Astrocyte of the spinal cord (primary cell): Measurements from ENCODE around the gene ATXN2.

ENCODE experiments used
- DNase-seq: peaks from one replicate; pipeline ENCODE4 v3.0.0; 2011; ENCODE audit warnings: low read depth, low spot score
- H3K4me3 ChIP-seq: 2 replicates; pipeline ENCODE4 v1.5.1; 2011; ENCODE audit warnings: low read depth, mild to moderate bottlenecking, low read length, moderate library complexity
- in situ Hi-C: cut with HindIII; loops from 2 replicates; pipeline ENCODE4 v1.10.0; 2017; ENCODE audit warnings: low sequenced_read_pairs
- TF ChIP-seq, protein P1 (sequence below): IDR thresholded peaks from 2 replicates; pipeline ENCODE4 v1.5.1; 2012; ENCODE audit warnings: low read depth, mild to moderate bottlenecking, low read length, inconsistent platforms

ATXN2 gene

DNA sequence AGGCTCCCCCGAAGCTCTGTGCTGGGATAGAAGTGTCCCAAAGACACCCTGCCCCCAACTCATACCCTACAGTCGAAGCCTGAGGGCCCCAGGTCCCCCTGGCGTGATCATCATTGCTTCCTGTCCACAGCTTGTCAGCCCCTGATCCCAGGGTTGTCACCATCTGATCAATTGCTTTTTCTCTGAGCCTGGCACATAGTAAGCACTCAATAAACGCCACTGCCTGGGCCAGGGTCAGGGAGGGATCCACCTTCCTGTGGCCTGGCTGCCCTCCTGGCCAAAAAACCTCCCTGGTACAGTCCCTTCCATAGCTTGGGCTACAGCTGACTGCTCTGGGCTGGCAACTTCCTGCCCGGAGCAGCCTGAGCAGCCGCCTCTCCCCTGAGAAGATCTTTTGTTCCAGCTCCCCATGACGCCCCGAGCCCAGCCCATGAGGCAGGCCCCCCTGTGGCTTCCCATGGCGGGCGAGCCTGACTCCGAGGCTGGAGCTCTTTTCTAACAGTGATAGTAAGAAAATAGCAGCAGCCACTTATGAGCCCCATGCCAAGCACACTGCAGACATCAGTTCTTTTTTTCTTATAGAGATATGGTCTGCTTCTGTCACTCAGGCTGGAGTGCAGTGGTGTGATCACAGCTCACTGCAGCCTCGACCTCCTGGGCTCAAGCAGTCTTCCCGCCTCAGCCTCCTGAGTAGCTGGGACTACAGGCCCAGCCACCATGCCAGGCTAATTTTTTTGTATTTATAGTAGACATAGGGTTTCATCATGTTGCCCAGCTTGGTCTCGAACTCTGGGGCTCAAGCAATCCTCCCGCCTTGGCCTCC is 186.9 kb downstream of the ATXN2 start:
- DNase-seq: peak; percentile 75
- TF ChIP-seq, protein P1, sequence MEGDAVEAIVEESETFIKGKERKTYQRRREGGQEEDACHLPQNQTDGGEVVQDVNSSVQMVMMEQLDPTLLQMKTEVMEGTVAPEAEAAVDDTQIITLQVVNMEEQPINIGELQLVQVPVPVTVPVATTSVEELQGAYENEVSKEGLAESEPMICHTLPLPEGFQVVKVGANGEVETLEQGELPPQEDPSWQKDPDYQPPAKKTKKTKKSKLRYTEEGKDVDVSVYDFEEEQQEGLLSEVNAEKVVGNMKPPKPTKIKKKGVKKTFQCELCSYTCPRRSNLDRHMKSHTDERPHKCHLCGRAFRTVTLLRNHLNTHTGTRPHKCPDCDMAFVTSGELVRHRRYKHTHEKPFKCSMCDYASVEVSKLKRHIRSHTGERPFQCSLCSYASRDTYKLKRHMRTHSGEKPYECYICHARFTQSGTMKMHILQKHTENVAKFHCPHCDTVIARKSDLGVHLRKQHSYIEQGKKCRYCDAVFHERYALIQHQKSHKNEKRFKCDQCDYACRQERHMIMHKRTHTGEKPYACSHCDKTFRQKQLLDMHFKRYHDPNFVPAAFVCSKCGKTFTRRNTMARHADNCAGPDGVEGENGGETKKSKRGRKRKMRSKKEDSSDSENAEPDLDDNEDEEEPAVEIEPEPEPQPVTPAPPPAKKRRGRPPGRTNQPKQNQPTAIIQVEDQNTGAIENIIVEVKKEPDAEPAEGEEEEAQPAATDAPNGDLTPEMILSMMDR: no peak
- H3K4me3 ChIP-seq: no peak overlapping the region
- in situ Hi-C loops: no loop called here

DNA sequence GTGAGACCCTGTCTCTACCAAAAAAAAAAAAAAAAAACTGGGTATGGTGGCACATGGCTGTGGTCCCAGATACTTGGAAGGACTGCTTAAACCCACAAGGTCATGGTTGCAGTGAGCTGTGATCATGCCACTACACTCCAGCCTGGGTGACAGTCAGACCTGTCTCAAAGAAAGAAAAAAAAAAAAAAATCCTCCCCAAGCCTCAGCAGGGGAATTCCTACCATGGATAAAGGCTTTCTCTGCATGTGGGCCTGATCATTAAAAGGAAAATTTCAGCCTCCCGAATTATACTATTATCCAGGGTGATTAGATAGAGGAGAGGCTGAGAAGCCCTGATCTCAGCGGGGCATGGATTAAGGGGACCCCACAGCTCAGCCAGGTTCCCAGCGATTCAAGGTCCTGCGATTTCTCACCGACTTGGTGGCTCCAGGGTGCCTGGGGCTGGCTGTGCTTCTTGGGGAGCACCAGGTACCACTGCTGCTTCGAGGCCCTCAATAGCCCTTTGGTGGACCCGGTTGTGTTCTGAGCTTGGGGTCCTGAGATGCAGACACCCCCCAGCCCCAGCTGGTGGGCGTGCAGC is 187.8 kb downstream of the ATXN2 start:
- H3K4me3 ChIP-seq: no peak overlapping the region
- TF ChIP-seq, protein P1: no peak
- no peak for DNase-seq
- in situ Hi-C loops: no loop called here

DNA sequence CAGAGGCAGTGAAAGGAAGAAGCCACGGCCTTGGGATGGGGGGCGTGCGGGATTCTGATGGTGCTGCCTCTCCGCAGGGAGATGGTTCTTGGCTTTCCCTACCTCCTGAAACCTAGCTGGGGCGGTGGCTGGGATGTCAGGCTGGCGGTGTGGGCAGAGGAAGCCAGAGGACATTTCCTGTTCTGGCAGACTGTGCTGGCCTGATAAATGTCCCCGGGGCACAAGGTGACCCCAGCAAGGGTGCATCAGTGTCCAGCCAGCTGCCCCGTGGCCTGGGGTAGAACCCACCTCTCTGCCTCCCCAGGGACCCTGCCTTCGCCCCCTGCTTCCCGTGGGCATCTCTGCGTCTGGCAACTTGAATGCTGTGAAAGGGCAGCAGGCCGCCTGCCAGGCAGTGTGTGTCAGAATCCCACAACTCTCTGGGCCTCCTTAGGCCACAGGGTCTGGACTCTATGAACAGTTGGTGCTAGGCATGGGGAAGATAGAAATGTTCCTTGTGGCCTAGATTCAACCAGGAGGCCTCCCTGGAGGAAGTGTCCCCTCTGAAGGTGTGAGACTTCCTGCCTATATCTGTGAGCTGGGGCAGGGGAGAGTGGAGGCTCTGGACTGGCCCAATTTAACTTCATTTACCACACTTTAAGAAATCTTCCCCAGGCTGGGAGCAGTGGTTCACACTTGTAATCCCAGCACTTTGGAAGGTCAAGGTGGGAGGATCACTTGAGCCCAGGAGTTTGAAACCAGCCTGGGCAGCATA is 188.5 kb downstream of the ATXN2 start:
- peak; percentile 53 for DNase-seq
- in situ Hi-C loops: no loop called here
- no peak overlapping the region for H3K4me3 ChIP-seq
- TF ChIP-seq, protein P1: no peak

DNA sequence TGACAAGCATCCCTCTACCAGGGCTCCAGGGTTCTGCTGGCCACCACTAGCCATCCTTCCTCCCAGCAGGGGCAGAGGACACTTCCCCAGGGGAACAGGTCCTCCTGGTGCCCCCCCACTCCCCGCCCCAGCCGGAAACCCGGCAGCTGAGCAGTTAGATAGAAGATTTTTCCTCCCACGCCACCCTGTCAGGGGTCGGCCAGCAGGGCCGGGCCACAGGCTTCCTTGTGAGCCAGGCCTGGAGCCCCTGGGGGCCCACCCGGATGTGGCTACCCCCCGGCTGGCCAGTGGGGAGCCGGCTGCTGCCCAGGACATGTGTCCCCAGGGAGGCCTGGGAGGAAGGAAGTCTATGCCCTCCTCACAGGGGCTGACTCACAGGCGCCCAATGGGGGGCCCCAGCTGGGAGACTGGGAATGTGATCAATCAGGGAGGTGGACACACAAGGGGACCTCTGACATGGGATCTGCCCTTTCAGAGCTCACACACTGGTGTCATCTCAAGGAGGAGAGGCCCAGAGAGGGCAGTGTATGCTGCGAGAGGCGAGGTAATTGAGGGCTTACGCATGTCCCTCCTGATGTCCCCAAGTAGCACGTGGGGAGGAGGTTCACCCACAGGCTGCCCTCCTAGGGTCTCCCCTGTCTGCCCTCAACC is 189.2 kb downstream of the ATXN2 start:
- H3K4me3 ChIP-seq: peak overlapping the region; percentile 96
- TF ChIP-seq, protein P1: no peak
- peak; percentile 90 for DNase-seq
- in situ Hi-C loops: no loop called here

DNA sequence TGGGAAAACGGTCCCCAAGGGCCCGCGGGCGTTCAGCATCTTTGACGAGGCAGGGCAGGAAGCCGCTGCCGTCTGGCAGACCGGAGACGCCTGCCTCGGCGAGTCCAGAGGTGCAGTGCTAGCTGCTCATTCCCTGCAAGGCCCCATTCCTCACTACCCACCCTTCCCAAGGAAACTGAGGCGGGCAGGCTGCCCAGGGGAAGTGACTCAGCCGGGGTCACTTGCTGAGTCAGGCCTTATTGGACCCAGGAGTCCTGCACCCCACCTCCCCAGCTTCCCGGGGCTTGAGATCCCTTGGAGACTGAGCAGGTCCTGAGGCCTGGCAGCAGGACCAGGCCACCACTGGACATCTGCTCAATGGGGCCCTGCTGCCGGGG is 189.7 kb downstream of the ATXN2 start:
- in situ Hi-C loops: no loop called here
- DNase-seq: peak; percentile 62
- peak overlapping the region; percentile 96 for H3K4me3 ChIP-seq
- TF ChIP-seq, protein P1: no peak

DNA sequence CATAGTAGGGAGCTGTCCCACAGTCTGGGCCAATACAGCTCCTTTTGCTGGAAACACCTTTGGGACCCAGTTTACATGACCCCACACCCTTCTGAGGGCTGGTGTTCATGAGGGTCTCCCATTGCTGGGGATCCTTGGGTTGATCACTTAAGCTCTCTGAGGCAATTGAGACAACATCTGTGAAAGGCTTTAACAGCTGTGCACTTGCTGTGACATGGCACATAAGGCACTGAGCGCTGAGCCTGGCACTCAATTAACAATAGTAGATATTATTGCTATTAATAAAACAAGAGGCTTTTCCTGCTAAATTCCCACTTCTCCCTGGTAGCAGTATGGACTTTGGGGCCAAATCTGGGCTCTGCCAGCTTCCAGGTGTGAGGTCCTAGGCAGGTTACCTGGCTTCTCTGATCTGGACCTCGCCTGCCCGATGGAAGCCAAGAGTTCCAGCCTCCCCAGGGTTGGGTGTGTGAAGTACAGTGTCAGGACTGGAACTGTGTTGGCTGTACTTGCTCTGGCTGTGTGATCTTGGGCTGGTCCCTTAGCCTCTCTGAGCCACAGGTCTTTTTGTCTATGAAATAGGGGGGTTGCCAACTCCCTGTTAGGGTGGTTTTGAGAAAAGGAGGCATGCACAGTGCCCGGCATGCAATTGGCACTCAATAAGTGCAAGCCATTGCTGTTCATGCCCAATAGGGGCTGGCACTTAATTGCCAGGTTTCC is 190.3 kb downstream of the ATXN2 start:
- in situ Hi-C loops: no loop called here
- TF ChIP-seq, protein P1: no peak
- DNase-seq: no peak
- peak overlapping the region; percentile 96 for H3K4me3 ChIP-seq
